Measurements from ENCODE around the gene FABP7.
"Not testable (repeated sequence)": the region's sequence is repeated elsewhere in the genome, so short reads cannot be mapped to it uniquely, and the experiment has no call there.

Gene FABP7

DNA sequence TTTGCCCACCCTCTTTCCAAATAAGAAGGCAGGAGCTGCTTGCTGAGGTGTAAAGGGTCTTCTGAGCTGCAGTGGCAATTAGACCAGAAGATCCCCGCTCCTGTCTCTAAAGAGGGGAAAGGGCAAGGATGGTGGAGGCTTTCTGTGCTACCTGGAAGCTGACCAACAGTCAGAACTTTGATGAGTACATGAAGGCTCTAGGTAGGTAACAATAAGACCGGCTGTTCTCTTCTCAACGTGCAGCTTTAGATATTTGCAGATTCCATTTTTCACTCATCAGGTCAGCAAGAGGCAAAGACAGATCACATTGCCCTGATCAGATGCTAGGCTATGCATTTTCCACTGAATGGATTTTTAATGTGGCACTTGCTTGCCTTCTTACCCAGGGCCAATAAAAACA is at the start of gene FABP7:
FABP7 (plus strand) TSS at position 50 of the 400 bp plus-strand sequence; CDS start at position 129, 79 bp downstream.
- DNase-seq = no peak

DNA sequence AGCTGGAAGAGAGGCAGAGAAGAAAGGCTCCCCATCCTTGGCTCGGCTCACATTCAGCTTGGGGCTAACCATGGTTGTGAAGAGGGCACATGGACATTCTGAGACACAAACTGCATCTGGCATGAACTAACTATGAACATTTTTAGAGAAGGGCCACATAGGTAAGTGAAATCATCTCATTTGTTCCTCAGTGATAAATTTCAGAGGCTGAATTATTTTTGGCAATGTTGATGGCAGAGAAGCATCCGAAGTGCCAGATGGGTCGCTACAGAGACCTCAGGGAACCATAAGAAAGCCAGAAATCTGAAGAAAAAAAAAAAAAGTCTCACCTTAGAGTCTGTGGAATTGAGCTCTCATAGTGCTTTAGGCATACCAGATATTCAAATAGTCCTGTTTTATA is 49.2 kb upstream of the FABP7 start:
- no peak for DNase-seq

DNA sequence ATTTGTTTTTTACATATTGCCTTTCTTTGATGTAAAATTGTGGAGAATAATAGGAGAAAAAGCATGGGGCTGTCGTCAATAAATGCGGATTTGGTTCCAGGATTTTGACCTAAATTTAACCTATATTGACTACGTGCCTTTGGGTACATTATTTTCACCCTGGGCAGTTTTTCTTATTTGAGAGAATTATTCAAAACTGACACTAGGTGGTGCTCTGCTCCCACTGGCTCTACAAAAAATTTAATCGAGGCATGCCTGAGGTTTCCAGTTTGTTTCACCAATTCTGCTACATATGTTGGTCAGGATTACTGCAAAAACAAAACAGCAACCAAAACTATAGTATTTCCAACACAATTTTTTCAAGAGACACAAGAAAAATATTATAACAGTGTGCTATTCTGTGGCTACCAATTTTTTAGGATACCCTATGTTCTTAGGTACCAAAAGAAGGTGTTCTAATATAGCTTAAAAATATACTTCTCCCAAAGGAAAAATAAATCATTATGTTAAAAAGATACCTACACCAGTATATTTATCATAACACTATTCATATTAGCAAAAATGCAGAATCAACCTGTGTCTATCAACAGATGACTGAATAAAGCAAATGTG is 48.6 kb upstream of the FABP7 start:
- DNase-seq = no peak

DNA sequence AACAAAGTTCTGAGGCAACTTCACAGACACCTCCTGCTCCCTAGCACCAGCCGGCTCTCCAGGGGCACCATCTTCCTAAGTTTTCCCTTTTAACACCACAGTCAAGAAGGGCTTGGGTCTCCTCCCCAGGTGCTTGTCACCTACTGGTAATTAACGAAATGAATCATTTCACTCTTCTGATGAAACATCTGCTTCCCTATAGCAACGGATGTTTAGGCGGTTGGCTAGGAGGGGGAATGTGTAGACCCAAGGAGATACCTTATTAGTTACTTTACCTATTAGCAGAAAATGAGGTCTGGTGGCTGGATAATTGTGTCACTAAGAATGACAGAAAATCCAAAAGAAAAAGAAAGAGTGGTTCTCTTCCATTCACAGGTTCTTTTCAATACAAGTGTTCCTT is 46.3 kb upstream of the FABP7 start:
- no peak for DNase-seq

DNA sequence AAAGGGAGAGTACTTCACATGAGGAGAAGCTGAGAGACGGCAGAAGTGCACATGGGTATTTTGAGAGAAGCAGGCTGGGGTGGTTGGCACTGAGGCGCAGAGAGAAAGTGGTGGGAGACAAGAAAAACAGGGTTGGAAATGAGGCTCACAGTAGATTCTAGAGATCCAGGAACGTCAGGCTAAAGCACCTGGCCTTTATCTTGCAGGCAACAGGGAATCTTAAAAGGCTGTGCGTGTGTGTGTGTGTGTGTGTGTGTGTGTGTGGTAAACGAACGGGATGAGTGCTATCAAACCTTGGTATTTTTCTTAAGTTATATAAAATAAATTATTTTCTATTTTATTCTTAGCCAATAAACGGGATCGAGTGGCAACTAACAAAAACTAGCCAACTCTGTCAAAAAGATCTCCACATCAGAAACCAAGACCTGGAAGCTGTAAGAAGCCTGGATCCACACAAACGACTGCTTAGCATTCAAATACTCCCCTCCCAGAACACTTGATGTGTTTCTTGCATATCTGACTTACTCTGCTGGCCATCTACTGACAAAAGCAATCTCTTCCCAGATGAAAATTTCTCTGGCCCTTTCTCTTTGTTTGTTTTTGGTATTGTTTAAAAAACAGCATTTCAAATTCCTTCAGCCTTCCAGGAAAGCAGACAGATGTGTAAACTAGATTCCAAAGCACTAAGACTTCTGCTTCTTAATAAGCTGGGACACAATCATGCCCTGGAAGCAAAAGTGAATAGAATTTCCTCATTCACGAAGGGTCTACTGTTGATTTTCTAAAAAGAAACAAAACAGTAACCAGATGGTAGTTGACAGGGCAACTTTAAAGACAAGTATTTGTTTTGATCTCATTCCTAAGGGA is 44.8 kb upstream of the FABP7 start:
- no peak for DNase-seq

DNA sequence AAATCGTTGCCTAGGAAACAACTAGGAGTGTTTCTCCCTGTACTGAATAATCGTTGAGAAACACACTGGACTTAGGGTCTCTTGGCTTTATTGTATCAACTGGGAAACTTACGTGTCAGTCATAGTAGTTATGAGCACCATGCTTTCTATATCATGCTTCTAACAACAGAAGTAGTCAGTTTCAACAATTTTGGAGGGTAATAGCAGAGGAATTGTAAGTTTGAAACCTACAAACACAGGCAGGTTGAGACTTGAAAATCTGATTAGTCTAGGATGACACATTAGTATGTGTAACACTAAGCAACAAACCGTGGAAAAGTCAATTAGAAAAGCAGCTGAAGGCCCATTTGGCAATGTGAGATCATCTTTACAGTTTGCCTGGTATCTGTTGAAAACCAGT is 43.9 kb upstream of the FABP7 start:
- no peak for DNase-seq

DNA sequence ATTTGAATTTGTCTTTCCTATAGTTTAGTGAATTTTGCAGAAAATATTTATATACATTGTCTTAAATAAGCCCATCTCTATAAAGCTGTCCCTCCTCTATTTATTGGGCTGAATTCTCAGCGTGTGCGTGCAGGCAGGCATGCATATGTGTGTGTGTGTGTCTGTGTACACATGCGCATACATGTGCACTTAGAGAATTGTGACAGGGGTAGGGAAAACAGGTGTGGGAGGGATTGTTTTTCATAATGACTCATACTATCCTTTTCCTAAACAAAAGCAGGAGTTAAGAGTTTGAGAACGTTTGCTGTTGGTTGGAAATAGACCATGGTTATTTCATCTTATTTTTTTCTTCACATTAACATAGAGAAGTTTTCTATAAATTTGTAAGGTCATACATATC is 43.4 kb upstream of the FABP7 start:
- no peak for DNase-seq

DNA sequence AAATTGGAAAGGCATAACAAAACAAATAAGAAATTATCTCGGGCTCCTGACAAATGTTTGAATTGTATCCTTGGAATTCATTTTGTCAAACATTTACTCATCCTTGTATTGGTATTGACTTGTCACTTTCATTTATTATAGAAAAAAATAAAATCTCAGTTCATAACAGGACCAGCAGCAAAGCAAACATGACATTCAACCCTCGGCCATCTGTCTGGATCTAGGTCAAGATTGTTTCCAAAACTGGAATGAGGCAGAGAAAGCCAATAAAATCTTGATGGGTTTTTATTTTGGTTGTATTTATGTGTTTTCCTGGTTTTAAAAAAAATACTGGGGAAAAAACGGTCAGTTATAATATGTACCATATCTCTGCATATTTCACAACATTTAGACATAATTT is 42.9 kb upstream of the FABP7 start:
- no peak for DNase-seq

DNA sequence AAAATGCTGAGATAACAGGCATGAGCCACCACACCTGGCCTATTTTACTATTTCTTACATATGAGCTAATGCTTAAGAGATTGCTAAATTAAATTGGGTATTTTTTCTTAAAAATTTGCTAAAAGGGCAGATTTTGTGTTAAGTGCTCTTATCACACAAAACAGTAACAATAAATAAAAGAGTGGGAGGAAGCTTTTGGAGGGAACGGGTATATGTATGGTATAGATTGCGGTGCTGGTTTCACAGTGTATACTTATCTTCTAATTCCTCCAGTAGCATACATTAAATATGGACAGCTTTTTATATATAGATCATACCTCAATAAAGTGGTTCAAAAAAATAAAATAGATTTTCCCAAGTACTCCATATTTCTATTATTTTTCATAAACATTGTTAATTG is 39.4 kb upstream of the FABP7 start:
- DNase-seq = no peak

DNA sequence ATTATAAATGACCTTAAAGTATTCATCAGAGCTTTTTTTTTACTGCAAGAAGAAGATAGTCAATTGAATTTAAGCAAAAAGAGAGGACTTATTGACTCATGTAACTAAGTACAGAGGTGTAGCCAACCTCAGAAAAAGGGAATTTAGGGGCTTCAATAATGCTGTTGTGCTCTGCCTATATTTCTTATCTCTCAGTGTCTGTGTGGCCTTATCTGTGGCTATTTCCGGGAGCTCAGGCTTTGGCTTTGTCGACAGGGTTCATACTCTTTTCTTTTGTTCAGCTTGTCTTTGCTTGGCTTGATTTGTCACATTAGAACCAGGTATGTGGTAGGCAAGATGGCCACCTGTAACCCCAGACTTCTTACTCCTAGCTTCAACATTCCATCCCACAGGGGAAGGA is 38.6 kb upstream of the FABP7 start:
- no peak for DNase-seq

DNA sequence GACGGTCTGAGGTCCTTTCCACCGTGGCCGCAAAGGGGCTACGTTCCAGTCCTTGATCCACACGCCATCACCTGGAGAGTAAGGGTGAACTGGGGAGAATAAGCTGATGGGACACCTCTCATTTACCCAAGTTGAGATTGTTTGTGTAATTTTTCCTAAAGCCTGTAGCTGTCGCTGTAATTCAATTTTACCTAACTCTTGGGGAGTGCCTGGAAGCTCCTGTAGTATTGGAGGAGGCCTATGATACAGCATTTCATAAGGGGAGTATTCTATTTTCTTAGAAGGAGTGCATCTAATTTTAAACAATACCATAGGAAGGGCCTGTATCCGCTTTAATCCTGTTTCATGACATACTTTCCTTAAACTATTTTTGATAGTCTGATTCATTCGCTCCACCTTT is 35.3 kb upstream of the FABP7 start:
- not testable (repeated sequence) for DNase-seq

DNA sequence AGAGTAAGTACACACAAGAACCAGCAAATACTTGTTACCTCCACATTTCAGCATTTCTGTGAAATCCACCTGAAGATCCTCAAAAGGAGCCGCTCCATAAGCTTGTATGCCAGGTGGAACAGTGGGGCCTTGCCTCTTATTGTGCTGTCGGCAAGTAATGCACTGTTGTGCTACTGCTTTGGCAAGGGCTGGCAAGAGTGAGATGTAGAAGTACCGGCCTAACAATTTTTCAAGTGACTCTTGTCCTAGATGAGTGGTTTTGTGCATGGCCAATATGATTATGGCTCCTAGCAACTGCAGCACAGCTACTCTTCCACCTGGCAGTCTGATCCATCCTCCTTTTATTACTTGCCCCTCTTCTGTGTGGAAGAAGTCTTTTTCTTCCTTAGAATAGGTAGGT is 34.7 kb upstream of the FABP7 start:
- not testable (repeated sequence) for DNase-seq

DNA sequence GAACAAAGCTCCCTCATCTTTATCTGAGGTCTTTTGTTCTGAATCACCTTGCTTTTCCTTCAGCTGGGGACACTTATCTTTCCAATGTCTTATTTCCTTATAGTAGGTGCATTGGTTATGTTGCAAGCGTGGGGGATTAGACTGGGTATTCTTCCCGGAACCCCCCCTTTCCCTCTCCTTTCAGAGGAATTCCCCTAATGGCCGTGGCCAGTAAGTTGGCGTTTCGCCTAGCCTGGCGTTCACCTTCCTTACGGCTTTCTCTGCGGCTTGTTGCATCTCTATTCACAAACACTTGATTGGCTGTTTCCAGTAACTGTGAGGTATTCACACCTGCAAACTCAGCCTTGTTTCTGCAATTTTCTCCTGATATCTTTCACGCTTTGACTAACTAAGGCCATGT is 32.8 kb upstream of the FABP7 start:
- DNase-seq = no peak

DNA sequence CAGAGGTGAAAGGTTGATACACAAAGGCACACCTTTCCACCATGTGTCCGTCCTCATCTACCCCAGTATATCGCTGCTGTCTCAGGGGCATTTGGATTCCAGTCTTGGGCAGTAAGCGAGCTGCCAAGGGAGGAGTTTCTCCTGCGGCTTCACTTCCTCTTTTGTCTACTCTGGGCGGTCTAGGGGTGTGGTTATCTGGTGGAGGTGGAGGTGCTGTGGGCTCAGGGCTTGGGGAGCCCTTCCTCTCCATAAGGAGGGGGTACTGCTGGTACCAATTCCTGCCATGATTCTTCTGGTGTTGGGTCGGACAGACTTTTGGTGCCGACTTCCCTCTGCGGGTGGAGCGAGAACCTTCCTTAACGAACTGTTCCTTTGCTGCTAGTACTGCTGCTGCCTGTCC is 31.9 kb upstream of the FABP7 start:
- DNase-seq = no peak

DNA sequence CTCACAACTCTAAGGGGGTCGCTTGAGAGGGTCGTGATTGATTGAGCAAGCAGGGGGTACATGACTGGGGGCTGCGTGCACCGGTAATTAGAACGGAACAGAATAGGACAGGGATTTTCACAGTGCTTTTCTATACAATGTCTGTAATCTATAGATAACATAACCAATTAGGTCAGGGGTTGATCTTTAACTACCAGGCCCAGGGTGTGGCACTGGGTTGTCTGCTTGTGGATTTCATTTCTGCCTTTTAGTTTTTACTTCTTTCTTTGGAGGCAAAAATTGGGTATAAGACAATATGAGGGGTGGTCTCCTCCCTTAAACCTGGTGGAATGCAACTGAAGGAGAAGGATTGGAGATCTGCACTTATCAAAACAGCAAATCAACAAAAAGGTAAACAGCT is 30.6 kb upstream of the FABP7 start:
- DNase-seq = not testable (repeated sequence)

DNA sequence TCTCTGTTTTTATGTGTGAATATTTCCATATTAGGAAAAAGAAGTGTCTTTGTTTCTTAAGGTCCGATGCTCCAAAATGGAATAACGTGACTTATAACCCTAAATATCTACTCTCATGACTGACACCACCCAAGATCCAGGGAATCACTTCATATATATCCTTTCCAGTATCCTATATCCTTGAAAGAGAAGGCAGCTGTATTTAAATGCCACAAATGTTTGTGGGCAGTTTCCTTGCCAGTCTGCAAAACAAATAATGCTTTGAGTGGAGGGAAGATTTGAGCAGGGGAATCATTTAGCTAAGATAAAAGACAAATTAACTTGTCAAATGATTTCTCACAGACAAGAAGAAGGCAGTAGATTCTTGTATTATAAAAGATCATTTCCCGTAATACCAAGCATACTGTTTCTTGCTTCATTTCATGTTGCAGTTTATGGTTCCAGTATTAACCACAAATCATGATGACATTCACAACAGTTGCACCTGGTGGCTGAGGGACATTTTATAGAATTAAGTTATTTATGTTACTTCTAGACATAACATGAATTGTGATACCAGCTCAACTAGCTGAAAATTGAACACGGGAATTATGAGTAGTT is 30.0 kb upstream of the FABP7 start:
- no peak for DNase-seq

DNA sequence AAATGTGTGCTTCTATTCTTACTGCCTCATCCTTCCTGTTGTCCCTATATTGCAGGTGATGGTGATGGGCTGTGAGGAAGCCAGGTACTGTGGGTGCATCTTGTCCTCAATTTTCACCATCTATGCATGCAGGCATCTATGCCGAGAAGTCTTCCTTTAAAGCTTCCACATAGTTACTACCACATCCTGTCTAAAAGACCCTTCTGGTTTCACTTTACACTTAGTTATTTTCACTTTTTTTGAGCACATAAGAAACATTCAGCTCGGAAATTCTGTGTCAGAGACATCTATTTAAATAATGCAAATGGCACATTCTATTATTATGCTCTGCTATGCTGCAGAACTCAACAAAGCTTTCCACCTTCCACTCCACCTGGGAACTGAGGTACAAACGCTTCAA is 28.2 kb upstream of the FABP7 start:
- no peak for DNase-seq

DNA sequence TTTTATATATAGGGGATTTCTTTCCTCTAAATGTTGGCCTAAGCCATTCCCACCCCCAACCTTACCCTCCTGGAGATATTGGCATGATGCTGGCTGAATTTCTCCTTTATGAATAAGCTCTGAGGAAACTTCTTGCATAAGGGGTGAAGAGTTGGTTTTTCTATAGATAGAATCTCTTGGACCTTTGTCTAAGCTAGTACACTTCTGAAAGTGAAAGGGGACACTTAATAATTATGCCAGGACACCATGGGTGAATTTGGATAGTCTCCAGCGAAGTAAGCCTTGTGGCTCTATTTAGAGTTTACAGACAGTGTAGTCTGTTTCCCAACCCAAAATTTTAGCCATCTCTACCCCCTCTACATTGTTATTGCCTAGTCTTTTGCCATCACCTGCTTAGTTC is 27.1 kb upstream of the FABP7 start:
- no peak for DNase-seq

DNA sequence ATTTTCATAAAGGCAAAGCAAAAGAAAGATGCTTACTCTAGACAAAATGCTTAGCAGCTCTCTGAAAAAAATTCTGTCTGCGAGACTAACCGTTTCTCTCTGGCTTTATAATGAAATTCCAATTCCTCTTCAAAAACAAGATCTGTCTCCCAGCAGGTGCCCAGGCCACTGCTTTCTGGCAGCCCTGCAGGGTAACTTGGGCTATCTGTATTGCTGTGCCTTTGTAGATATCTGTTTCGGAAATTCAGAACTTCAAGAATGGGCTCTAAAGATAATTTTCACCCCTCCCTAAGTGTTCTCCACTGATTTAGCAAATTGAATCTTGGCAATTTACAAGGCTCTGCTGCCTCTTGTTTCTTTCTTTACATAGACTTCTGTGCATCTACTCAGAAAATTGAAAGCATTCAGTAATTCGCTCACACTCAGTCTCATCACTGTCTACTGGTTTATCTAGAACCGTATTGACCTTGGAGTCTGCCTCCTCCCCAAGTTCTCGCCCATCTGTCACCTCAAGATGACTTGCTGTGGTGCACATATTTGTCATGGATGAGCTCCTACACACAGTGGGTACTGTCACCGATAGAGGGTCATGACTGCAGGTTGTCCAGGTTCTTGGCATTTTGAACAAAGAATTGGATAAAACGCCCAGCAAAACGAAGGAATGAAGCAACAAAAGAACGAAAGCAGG is 26.4 kb upstream of the FABP7 start:
- no peak for DNase-seq

DNA sequence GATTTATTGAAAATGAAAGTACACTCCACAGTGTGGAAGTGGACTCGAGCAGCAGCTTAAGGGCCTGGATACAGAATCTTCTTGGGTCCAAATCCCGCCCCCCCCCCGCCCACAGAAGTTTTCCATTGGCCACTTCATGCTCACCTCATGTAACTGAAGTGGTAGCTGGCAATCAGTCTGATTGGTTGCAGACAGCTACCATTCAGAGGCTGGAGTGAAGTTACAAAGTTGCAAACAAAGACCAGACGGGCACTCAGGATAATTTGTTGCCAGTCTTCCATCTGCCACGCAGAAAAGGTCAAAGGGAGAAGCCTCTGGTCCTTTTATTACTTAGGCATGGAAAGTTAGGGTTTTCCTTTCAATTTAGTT is 25.8 kb upstream of the FABP7 start:
- DNase-seq = no peak

DNA sequence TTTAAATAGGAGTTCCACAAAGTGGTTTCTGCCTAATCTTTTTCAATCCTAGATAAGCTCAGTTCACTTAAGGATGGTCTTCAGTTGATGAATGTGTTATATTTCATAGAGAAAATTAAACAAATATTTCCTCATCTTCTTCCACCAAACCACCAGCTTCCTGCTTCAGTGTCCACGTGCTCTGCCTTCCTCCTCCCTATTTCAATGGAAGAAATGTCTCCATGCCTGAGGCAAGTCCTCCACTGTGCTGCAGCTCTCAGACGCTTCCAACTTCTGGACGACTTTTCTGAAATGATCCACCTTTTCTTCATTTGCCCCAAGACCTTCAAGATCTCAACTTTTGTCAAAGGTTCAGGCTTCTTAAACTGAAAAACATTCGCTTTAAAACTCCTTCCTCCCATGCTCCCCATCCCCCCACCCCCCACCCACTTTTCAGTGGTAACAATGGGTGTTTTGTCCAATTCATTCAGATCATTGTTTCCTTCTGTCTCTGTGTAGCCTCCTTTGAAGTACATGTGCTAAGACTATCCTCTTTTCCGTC is 25.3 kb upstream of the FABP7 start:
- no peak for DNase-seq

DNA sequence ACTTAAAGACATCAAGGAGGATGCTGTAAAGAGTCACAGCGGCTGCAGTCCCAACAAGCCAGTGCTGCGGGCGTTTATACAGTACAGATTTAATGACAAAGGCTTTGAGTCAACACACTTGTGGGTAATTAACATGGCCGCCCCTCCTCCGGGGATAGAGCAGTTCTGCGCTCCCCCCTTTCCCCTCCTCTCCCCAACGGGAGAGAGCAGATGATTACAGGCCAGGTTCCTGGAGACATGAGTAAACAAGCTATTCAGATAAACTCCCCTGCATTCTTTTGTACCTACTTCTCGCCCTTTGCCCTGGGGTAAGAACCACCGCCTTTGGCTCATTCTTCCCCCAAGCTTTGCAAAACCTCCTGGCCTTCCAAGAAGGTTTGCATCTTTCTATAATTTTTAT is 23.6 kb upstream of the FABP7 start:
- DNase-seq = no peak

DNA sequence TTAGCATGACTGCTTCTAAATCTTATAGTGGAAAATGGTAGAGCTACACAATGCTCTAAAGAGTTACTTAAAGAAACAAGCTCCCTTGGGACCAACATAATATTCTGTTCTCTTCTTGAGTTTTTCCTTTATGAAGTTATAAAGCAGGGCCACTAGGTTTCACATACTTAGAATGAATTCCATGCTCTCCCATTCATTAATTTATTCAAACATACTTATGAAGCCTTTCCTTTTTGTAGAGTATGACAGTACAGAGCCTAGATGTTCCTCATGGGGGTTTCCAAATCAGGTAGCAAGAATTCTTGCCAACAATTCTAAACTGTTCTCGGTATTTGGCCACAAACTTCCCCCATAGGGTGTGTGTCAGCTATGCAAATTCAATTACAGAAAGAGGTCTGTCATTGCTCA is 20.6 kb upstream of the FABP7 start:
- no peak for DNase-seq

DNA sequence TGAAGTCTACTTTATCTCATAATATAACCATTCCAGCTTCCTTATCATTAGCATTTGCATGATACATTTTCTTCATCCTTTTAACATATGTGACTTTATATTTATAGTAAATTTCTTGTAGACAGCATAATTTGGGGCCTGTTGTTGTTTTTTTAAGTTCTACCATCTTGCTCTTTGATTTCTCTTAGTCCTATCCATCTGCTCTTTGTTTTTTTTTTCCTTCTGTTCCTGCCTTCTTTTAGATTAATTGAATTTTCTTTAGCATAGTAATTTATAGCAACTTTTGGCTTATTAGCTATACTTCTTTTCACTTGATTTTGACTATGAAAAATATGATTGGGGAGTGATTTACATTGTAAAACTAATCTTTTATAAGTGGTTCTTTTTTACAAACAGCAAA is 19.2 kb upstream of the FABP7 start:
- no peak for DNase-seq

Data from stimulated activated CD4-positive, alpha-beta T cell treated with anti-CD3 and anti-CD28 coated beads, Interleukin-4, amount 100 ng/mL, for 1 hour (primary cell).